Fibroblast of mammary gland (primary cell): Measurements from ENCODE around the gene GAPVD1.

Experiments
- DNase-seq: peaks from one replicate; pipeline ENCODE4 v3.0.0-alpha.2; 2010; ENCODE audit warnings: low read depth
- H3K4me3 ChIP-seq: 2 replicates; pipeline ENCODE4 v1.5.1; 2011; ENCODE audit warnings: low read depth, mild to moderate bottlenecking, low read length, moderate library complexity; ENCODE audit not compliant: control insufficient read depth
- TF ChIP-seq, protein P1 (sequence below): conservative IDR thresholded peaks from 2 replicates; pipeline ENCODE4 v1.5.1; 2011; ENCODE audit warnings: low read depth, low read length, inconsistent platforms; ENCODE audit not compliant: control insufficient read depth, insufficient read depth

GAPVD1 gene

DNA sequence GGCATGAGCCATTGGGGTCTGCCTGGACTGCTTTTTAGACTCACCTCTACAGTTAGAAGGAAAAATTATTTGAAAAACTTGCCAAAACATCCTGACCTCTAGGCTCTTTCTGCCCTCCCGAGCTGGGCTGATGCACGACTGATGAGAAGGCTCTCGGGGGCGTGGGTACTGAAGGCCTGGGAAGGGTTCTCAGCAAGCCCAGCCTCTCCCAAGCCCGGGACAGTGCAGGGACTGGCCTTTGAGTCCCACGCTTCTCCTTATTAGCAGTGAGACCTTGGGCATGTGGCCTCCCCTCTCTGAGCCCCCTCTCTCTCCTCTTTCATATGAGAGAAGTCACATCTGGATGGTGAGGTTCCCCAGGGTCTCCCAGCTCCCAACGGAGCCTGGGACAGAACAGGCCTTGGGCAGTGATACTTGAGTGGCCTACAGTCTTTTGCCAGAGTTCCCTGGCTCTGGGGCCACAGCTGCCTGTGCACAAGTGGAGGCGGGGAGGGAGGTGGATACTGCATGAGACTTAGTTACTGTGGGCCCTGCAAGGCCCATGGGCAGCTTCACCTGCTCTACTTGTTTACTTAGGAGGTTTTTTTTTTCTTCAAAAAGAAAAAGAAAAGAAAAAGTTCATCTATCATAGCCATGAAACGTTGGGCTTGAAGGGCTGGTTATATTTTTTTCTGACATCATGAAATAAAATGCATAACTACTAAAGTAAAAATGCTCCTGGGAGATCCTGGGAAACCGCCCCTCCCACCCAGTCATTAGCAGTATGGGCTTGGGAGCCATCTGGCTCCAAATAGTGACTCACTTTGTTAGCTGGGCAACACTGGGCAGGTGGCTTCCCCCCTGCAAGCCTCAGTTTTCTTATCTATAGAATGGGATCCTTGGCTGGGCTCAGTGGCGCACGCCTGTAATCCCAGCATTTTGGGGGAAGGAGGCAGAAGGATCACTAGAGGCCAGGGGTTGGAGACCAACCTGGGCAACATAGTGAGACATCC, 139.4 kb downstream of the GAPVD1 start:
- TF ChIP-seq, protein P1, sequence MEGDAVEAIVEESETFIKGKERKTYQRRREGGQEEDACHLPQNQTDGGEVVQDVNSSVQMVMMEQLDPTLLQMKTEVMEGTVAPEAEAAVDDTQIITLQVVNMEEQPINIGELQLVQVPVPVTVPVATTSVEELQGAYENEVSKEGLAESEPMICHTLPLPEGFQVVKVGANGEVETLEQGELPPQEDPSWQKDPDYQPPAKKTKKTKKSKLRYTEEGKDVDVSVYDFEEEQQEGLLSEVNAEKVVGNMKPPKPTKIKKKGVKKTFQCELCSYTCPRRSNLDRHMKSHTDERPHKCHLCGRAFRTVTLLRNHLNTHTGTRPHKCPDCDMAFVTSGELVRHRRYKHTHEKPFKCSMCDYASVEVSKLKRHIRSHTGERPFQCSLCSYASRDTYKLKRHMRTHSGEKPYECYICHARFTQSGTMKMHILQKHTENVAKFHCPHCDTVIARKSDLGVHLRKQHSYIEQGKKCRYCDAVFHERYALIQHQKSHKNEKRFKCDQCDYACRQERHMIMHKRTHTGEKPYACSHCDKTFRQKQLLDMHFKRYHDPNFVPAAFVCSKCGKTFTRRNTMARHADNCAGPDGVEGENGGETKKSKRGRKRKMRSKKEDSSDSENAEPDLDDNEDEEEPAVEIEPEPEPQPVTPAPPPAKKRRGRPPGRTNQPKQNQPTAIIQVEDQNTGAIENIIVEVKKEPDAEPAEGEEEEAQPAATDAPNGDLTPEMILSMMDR = no peak
- peak; percentile 29 for DNase-seq
- no peak overlapping the region for H3K4me3 ChIP-seq

DNA sequence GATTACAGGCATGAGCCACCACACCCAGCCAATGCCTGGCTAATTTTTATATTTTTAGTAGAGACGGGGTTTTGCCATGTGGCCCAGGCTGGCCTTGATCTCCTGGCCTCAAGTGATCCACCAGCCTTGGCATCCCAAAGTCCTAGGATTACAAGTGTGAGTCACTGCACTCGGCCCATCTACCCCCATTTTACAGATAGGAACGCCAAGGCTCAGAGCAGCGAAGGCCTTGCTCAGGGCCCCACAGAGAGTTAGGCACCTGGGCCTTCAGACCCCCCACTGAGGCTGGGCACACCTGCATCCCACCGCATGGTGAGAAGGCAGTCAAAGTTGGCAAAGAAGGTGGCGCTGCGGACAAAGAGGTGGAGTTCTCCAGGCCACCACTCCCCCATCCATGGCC, 143.1 kb downstream of the GAPVD1 start:
- no peak for DNase-seq
- TF ChIP-seq, protein P1 = no peak
- no peak overlapping the region for H3K4me3 ChIP-seq

DNA sequence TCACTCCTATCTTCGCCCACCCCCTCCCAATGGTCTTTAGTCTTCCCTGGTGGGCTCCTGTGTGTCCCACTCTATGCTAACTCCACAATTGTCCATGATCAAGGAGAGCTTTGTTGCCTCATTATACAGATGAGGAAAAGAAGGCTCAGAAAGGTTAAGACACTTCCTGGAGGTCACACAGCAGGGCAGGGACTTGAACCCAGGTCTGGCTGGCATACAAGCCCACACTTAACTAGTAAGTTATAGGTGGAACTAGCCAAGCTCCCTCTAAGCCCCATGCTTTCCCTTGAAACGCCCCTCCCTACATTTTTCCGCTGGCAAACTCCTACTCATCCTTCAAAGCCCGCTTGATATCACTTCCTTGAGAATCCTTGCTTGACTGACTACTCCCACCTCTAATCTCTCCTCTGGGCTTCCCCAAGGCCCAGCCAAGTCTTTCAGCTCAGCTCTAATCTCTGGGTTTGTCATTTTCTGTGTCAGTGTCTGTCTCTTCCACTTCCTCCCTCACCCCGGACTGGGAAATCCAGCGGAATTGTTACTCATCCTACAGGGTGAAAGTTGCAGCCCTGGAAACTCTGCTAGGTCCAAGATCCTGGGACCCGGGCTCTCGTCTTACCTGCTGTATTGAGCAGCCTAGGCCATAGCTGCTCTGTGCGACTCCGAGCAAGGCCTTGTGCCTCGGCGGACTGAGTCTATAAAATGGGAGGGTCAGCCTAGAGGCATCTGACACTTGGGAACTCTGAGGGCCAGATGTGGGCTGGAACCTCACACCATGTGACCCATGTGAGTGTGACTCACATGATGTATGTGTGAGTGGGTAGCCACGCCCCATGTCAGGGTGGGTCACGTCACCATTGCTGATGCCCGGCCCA, 144.5 kb downstream of the GAPVD1 start:
- TF ChIP-seq, protein P1 = no peak
- peak; percentile 66 for DNase-seq
- H3K4me3 ChIP-seq = no peak overlapping the region

DNA sequence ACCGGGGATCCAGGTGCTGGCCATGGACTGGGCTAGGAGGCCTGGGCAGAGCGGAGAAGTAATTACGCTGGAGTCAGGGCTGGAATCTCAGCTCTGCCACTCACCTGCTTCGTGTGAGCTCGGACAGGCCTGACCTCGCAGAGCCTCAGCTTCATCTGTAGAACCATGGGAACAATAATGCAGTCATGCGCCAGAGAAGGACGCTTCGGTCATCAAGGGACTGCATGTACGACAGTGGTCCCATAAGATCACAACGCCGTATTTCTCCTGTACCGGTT, 145.1 kb downstream of the GAPVD1 start:
- TF ChIP-seq, protein P1 = no peak
- no peak for DNase-seq

DNA sequence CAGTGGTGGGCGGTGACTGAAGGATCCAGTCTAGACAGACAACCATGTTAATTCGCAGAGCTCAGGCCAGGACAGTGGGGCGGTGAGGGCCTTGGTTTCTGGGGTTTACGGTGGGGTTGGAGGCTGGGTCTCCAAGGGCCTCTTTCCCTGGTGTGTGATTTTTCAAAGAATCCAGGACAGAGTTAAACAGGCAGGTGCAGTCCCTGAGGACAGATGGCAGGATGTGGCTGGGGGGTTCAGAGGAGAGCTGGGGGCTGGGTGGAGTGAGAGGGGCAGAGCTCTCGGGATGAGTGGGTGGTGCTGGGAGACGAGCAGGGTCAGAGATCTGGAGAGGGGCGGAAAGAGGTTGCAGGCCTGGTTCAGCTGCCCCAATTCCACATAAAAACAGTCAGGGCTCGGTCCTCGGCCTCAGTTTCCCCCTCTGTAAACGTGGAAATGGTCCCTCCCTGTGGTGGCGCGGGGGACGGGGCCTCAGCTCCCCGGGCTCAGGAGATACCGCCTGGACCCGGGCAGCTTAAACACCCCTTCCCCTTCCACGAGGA, 145.9 kb downstream of the GAPVD1 start:
- peak overlapping the region; percentile 53 for H3K4me3 ChIP-seq
- no peak for DNase-seq
- TF ChIP-seq, protein P1 = no peak

More for the DNA sequence above, 145.1 kb downstream of the GAPVD1 start:
- H3K4me3 ChIP-seq = no peak overlapping the region
